Activated CD4-positive, alpha-beta T cell treated with anti-CD3 and anti-CD28 coated beads, Interleukin-2, amount 50 U/mL, for 4 hours (primary cell): ENCODE measurements around the gene CTNND2.

Experiments
- DNase-seq, 2 experiments: peaks; one replicate each; pipeline ENCODE4 v3.0.0-alpha.2; 2020

CTNND2 gene

DNA sequence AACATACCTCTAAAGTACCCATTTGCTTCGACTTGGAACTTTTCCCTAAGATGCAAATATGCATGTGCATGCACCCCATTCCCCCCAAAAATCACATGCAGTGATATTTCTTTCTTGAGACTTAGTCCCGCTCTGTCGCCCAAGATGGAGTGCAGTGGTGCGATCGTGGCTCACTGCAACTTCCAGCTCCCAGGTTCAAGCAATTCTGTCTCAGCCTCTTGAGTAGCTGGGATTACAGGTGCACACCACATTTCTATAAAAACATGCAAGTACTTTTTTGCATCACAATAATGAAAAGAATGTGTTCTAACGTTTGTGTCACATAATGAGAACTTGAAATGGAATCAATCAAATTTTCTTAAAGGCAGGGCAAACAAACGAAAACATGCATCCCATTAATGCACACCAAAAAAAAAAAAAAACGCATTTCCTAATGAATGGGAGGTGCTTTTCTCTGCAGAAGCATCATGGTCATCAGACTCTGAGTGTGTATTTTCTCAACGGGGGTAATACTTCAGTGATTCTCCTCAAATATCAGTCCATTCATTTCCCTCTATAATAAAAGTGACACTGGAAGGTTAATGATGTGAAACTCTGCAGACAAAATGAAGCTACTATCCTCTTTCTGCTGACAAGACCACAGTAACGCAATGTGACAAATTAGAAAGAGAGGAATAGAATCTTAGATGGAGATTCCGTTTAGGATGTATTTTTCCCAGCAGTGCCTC lies 389.4 kb downstream of the CTNND2 start:
- DNase-seq = no peak

DNA sequence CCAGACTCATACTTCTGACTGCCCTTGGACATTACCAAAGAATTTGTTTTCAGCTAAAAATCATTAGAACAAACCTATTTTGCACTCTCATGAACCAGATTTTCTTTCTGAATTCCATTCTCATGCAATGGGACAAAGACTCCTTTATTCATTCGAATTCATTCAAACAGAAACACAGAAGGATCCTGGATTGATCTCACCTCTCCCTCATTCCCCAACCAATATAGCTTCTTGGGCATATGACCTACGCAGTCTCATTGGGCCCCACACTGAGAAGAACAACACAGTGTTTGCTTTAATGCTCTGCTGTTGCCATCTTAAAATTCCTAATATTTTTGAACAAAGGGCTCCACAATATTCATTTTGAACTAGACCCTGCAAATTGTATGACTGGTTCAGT lies 392.4 kb downstream of the CTNND2 start:
- DNase-seq = no peak

- no peak for DNase-seq
These were observed 393.4 kb downstream of the CTNND2 start for GRCh38 chr5:11510889-11511288.

DNA sequence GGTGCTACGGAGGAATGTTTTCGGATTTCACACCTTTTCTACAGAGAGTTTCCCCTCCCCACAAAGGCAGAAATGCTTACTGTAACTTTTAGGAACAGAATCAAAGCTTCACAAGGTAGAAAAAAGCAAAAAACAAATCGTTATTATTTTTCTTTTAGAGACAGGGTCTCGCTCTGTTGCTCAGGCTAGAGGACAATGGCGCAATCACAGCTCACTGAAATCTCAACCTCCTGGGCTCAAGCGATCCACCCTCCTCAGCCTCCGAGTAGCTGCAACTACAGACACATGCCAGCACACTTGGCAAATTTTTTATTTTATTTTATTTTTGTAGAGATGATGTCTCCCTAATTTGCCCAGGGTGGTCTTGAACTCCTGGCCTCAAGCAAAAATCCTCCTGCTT lies 394.5 kb downstream of the CTNND2 start:
- DNase-seq = no peak

DNA sequence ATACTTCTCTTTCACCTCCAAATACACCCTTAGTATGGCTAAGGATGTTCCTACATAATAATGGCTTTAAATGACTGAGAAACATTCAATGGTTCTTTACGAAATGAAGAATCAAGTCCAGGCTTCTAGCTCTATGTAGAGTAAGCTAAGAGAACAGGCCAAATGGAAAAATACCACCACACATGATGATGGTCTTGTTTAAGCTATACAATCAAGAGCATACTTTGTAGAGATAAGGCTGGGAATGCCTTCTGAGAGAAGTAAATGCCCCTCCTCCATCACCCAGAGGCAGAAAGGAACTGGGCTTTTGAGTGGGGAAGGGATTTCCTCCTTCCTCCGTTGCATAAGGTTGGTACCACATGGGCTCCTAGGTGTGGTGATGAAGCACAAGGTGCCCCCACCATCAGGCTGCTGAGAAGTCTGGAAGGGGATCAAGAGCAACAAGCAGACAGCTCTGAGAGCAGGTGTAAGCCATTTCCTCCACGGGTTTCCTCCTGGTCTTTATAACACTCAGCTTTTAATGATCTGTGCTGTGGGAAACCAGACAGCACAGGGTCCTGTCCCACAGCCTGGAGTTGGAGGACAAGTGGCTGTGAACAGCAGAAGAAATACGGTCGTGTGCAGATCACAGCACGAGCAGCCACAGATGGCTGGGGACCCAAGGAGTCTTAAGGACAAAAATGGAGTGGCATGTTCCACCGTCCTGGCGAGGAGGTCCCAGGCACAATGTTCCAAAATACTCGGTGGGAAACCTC lies 396.9 kb downstream of the CTNND2 start:
- no peak for DNase-seq

DNA sequence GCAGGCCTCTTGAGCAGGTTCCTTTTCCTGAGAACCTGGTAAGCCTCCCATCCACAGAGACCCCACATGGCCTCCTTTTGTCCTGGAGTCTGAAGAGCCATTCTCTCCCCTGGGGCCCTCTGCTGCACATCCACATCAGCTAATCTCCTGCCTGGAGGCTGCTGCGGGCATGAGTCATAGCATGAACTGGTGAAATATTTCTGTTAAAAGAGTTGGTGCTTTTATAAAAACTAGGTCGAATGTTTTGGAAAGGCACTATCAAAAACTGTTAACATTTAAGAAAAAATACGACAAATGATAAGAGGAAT lies 399.4 kb downstream of the CTNND2 start:
- no peak for DNase-seq

DNA sequence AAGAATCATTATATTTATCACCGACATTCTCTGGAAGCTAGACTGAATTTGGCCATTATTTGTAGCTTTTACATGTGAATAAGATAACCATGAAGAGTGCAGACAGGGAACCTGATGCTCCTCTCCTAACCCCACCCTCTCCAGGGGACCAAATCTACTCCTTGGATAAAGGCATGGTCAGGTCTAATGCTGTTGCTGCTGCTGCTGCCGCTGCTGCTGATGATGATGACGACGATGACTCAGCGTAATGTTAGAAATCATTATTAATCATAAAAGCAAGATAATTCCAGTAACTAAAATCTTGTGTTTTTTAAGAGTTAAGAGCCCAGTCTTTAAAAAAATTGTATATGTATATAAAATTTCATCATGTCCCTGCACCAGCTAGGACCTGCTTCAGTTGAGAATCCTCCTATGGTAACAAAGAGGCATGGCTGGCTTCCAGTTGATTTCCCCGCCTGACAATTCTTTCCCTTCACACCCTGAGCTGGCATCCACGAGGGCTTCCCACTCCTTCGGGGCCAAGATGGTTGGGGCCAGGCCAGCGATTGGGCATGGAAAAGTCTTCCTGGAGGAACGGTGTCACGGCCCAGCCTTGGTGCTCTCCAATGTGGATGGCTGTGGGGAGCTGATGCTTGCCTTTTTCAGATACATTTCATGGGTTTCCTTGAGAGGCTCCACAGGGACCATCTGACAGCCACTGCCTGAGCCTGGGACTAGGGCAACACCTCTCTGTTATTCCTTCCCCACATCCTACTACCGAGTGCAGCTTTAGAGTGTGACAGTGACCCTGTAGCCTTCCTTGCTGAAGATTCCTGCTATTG lies 400.0 kb downstream of the CTNND2 start:
- DNase-seq = no peak

- DNase-seq = no peak
These were observed 401.5 kb downstream of the CTNND2 start for GRCh38 chr5:11502783-11503182.

- no peak for DNase-seq
These were observed 406.6 kb downstream of the CTNND2 start for GRCh38 chr5:11497651-11498050.

DNA sequence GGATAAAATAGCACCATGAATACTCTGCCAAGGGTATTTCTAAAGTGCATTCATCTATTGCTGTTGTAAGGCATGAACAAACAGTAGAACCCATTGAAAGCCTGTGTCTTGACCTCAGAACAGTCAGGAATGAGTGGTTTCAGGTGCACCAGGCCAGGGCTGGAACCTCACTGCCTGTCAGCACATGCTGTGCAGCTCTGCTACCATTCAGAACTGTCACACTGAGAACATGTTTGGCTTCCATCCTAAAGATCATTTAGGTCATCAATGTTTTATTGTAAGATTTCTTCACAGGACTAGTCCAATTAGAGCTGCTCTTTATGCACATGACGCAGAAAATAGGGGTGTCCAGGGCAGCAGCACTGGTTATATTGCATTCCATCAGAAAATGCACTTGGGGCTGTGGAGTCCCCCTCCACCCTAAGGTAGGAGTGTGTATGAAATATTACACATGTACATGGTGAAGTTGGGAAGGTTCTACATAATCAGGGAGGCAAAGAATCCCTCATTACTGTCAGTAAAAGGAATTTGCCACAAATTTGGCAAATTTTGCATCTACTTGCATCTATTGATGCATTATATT lies 408.0 kb downstream of the CTNND2 start:
- no peak for DNase-seq

GRCh38 chr5:11494340-11494739 lies 409.9 kb downstream of the CTNND2 start:
- DNase-seq = no peak

DNA sequence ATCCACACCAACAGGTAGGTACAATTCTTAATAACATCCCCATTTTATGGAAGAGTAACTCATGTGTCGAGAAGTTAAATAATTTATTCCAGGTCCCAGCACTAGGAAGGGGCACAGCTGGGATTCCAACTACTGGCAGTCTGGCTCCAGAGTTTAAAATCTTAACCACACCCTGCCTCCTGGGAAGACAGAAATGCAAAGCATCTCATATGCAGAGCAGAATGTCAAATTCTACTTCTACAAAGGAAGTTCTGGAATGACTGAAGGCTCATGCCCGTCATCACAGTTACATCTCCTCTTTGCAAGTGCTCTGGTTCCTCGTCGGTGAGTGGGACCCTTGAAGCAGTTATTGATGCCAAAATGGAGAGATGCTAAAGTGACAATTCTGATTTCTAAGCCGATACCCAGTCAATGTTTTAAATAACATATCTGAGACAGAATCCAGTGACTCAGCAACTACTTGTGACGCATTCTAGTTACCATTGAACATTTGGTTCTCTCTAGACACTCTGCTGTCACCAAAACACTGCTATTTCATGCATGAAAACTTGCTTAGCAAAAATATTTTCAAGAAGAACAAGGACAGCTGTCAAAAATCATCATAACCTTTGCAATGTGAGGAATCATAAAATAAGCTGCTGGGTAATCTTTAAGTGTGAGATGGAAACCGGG lies 412.7 kb downstream of the CTNND2 start:
- no peak for DNase-seq

DNA sequence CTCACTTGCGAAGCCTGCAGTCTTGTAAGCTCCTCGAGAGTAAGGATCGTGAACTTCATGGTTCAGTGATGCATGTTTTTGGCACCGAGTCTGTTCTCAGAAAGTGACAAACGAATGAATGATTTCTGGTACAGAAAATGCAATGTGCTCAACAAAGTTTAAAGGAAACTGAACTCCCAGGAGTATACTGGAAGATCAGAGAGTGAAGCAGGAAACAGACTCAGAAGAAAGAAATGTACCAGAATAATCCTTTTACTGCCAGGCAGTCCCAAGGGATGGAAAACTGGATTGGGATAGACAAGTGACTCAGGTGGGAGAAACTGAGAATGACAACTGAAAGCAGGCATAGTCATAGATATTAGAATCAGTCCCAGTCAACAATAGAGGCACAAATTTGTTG lies 420.6 kb downstream of the CTNND2 start:
- no peak for DNase-seq

DNA sequence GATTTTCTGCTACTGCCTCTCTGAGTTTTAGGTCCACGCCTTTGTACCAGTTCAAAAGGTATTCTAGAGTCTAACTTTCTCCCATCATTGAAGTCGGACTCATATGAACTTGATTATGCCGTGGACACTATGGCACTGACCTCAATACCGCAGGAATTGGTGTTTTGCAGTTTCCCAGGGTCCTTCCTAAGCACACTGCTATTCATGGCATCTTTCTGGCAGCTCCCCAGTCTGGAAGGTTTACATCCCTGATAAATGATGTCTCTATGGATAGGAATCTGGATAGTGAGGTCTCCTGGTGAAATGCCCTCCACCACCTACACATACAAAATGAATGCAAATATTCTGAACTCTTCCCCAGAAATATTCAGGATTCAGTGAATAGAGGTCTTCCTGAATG lies 422.2 kb downstream of the CTNND2 start:
- DNase-seq = no peak

GRCh38 chr5:11477786-11478185 lies 426.5 kb downstream of the CTNND2 start:
- no peak for DNase-seq

DNA sequence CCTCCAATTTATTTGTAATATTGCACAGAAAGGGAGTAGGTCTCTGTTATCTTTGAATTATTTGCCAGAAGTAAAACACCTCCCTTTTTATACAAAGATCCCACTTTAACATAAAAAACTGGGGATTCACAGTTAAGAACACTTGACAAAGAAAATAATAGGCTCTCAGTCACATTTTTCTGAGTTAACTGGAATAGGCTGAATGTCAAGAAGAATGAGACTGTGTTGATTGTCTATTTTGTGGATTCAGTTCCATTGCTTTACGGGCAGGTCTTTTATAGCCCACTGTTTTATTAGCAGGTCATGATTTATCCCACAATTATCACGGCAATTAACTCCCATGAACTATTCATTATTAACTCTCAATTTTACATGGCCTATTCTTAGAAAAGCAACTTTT lies 427.4 kb downstream of the CTNND2 start:
- DNase-seq = no peak

DNA sequence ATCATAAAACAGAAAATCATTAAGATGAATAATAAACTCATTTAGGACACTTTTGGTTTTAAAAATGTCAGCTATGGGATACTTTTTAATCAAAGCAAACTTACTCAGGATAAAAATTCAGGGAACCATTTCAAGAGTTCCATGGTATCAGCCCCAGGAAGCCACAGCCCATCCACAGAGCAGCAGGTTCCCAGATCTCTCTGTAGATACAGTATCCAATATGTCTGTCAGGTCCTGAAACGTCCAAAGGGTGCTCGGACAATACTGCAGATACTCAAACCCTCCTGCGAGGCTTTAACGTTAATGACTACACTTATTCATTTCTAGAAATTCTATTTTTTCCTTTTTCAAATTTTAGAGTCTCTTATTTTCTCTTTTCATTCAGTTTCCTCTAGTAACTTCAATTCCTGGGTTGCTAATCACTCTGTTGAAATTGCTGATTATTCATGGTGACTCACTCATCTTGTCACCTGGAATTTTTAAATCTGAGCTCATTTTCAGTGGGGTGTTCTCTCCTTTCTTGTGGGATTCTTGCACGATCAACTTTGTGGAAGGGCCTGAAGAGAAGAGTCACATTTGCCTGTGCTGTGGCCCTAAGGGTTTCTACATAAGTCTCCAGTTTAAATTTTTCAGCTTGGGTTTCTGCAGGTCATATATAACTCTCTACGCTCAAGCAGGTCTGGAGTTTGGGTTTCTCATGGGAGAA lies 435.8 kb downstream of the CTNND2 start:
- DNase-seq = no peak

GRCh38 chr5:11467588-11467987 lies 436.7 kb downstream of the CTNND2 start:
- DNase-seq = no peak

- DNase-seq = no peak
These were observed 444.5 kb downstream of the CTNND2 start for GRCh38 chr5:11459716-11460115.

DNA sequence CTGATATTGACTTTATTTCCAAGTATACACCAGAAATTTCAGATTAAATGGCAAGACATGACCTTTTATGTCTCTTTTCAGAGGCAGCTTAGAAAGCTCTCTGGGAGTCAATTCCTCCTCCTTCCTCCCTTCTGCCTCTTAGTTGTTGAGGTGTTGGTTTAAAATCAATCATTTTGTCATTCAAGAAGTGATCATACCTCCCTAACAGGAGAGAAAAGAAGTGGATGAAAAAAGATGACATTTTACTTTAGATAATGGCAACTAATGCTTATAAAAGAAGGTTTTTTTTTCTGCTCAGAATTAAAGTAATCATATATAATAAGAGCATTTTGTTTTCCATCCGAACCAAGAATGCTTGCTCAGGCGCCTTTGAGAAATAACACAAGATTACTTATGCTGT lies 448.7 kb downstream of the CTNND2 start:
- DNase-seq = no peak

GRCh38 chr5:11452852-11453251 lies 451.4 kb downstream of the CTNND2 start:
- no peak for DNase-seq

DNA sequence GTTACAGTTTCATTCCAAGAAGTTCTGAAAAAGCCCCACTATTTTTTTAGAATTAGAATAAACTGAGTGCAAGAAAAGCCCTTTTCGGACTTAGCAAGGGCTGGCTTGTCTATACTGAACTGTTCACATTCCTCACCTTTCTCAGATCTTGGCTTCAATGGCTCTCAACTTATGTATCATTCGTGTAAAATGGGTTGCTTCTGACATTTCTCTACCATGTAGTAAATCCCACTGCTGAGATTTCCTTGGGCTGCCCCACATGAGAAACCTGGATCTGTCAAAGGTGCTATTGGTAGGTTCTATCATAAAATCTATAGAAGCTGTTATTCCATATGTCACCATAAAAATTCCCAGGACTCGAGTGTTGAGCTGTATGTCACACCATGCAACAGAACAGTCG lies 454.3 kb downstream of the CTNND2 start:
- DNase-seq = no peak
